WI38 (cell line): ENCODE measurements around the gene GRXCR2.
"Not testable (repeated sequence)": the region's sequence is repeated elsewhere in the genome, so short reads cannot be mapped to it uniquely, and the experiment has no call there.

Experiments used
- H3K4me3 ChIP-seq: 2 replicates; pipeline ENCODE4 v1.5.1; 2011; ENCODE audit warnings: low read depth, mild to moderate bottlenecking, control low read depth, low read length
- TF ChIP-seq, protein P1 (sequence below): IDR thresholded peaks from 2 replicates; pipeline ENCODE4 v1.5.1; 2012; ENCODE audit warnings: low read depth, mild to moderate bottlenecking, control low read depth, low read length

The GRXCR2 gene

DNA sequence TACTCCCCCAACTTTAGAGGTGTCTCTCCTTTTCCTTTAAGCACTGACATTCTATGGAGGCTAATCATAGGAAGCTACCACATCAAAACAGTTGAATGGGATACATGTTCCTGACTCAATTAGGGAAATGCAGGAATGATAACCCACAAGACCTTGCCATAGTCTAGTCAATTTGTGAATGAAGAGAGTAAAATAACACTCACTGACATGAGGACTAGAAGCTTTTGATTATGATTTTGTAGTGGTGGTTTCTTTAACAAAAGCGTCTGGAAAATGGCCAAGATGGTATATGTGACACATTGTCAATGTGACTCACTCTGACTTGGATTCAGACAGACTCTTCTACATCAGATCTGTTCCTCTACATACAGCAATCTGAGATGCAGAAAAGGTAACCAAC lies 24.0 kb downstream of the GRXCR2 start:
- H3K4me3 ChIP-seq = no peak overlapping the region
- TF ChIP-seq, protein P1, sequence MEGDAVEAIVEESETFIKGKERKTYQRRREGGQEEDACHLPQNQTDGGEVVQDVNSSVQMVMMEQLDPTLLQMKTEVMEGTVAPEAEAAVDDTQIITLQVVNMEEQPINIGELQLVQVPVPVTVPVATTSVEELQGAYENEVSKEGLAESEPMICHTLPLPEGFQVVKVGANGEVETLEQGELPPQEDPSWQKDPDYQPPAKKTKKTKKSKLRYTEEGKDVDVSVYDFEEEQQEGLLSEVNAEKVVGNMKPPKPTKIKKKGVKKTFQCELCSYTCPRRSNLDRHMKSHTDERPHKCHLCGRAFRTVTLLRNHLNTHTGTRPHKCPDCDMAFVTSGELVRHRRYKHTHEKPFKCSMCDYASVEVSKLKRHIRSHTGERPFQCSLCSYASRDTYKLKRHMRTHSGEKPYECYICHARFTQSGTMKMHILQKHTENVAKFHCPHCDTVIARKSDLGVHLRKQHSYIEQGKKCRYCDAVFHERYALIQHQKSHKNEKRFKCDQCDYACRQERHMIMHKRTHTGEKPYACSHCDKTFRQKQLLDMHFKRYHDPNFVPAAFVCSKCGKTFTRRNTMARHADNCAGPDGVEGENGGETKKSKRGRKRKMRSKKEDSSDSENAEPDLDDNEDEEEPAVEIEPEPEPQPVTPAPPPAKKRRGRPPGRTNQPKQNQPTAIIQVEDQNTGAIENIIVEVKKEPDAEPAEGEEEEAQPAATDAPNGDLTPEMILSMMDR = no peak

DNA sequence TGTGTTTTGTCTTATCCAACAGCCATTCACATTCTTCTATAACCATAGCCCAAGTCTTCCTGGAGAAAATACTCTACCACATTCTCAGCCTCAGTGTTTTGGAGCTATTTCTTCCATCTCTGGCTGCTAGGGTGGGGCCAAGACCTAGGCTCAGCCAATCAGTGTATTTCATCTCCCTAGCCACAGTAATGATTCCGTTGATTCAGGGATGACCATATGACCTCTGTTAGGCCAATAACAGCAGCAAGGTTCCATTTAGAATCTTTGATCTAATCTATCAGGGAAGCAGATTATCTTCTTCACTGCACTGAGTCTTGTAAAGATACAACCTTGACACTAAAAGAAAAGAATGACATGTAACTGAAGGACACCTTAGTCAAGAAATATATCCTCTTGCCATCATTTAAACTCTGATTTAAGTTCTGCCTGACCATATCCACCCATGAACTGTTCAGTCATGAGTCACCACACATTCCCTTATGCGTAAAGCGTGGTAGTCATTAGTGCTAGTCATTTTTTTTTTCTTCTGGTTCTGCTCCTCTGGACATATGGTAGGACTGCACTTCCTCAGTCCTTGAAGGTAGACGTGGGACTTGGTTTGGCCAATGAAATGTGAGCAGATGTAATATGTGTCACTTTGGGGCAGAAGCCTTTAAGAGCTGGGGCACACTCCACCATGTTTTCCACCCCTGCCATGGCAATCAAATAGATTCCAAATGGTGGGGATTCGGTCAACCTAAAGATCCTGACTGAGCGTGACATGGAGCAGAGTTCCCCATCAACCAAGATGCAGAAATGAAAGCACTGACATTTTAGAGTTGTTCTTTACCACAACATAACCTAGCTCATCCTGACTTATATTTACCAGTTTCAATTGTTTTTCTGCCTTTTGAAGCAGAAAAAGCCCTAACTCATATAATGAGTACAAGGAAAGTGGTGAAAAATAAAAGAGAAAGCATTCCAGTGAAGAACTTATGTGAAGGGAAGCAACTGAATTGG lies 25.0 kb downstream of the GRXCR2 start:
- TF ChIP-seq, protein P1 = no peak
- no peak overlapping the region for H3K4me3 ChIP-seq

DNA sequence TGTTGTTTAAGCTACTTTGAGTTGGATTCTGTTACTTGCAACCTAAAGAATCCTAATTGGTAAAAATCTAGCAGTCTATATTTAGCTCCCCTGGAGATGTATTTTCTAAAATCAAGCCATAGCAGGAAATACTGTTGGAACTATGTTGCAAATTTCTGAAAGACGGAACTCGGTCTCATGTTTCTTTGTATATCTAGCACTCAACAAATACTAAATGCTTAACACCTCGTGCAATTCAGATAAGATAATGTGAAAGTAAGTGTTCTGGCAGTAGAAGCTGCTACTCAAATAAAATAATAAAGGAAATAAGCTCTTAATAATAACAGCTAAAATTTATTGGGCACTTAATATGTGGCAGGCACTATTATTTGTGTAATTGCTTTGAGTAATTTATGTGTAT lies 26.7 kb downstream of the GRXCR2 start:
- TF ChIP-seq, protein P1 = no peak
- H3K4me3 ChIP-seq = no peak overlapping the region

DNA sequence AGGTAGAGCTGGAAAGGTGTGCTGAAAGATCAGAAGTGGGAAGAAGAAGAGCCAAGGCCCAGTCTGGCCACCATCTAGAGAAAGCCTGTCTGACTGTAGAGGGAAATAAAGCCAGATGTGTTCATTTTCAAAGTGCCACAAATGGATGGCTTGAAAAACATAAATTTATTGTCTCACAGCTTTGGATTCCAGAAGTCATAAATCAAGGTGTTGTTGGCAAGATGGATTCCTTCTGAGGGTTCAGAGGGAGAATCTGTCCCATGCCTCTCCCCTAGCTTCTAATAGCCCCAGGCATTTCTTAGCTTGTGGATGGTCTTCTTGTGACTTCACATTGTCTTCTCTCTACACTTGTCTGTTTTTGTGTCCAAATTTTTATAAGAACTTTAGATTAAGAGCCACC lies 31.5 kb downstream of the GRXCR2 start:
- TF ChIP-seq, protein P1 = no peak
- no peak overlapping the region for H3K4me3 ChIP-seq

DNA sequence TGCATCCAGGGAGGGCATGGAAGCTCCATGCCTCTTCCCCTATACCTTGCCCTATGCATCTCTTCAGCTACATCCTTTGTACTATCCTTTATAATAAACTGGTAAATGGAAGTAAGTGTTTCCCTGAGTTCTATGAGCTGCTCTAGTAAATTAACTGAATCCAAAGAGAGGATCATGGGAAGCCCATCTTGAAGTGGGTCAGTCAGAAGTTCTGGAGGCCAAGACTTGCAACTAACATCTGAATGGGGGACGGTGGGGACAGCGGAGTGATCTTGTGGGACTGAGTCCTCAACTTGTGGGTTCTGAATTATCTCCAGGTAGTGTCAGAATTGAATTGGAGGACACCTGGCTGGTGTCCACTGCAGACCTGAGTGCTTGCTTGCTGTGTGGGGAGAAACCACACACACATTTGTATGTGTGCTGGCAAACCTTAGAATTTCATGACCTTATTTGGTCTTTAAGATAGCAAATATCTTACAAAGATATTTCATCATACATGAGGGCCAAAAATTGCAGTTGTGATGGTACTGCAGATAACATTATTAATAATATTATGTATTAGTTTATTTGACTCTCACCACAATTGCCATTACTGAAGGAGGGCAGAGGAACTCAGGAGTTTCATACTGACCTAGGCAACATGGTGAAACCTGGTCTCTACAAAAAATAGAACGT lies 32.2 kb downstream of the GRXCR2 start:
- TF ChIP-seq, protein P1 = no peak
- no peak overlapping the region for H3K4me3 ChIP-seq

DNA sequence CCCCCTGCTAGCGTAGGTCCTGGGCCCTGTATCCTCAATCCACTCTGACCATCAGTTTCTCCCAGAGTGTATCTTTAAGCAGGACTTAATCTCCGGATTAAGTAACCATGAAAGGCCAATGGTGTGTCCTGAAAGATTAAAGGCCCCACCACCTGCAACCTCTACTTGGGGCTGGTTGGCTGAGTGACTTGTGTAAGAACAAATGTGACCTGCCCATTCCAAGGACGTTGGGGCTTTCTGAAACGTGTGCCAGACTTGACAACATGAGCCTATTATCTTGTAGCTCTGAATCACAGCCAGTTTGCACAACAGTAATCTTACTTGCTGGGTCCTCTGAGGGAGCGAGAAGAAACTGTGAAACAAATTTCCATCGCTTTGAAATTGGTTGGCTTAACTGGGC lies 34.5 kb downstream of the GRXCR2 start:
- TF ChIP-seq, protein P1 = no peak
- no peak overlapping the region for H3K4me3 ChIP-seq

DNA sequence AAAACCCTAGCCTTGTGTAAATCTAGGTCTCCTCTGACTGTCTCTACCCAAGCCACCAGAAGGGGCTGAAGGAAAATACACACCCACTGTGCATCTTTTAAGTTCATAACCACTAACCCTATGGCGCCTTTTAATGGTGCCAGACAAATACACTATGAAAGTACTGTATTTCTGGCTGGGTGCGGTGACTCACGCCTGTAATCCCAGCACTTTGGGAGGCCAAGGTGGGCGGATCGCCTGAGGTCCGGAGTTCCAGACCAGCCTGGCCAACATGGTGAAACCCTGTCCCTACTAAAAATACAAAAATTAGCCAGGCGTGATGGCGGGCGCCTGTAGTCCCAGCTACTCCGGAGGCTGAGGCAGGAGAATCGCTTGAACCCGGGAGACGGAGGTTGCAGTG lies 36.6 kb downstream of the GRXCR2 start:
- H3K4me3 ChIP-seq = not testable (repeated sequence)
